GM12864 (cell line): ENCODE results near the gene SUN1.
A peak's percentile ranks its signal among the peaks of the same experiment; 100 is the strongest.

ENCODE experiments used
- DNase-seq: peaks from one replicate; pipeline ENCODE4 v3.0.0-alpha.2; 2011; ENCODE audit warnings: low read depth
- H3K4me3 ChIP-seq: 2 replicates; pipeline ENCODE4 v1.5.1; 2011; ENCODE audit warnings: mild to moderate bottlenecking, low read depth, low read length, control low read depth
- TF ChIP-seq, protein P1 (sequence below): IDR thresholded peaks from 2 replicates; pipeline ENCODE4 v1.5.1; 2011; ENCODE audit warnings: low read depth, mild to moderate bottlenecking, moderate library complexity, low read length, control low read depth, inconsistent platforms; ENCODE audit errors: missing control alignments

The SUN1 gene

DNA sequence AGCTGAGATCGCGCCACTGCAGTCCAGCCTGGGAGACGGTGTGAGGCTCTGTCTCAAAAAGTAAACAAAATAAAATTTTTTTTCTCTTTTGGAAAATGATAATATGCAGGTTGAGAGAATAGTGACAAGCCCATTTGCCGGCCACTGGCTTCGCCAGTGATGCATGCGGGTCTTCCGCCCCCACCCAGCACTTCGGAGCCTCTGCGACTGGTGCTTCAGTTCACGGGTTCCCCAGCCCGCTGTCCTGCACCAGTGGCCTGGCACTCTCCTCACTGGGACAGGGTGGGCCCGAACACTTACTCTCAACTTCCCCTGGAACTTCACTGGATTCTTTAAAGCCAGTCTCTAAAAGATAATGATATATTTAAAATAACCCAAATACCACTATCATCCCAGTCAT, 2.7 kb downstream of the SUN1 start:
- H3K4me3 ChIP-seq: no peak overlapping the region
- DNase-seq: no peak
- TF ChIP-seq, protein P1, sequence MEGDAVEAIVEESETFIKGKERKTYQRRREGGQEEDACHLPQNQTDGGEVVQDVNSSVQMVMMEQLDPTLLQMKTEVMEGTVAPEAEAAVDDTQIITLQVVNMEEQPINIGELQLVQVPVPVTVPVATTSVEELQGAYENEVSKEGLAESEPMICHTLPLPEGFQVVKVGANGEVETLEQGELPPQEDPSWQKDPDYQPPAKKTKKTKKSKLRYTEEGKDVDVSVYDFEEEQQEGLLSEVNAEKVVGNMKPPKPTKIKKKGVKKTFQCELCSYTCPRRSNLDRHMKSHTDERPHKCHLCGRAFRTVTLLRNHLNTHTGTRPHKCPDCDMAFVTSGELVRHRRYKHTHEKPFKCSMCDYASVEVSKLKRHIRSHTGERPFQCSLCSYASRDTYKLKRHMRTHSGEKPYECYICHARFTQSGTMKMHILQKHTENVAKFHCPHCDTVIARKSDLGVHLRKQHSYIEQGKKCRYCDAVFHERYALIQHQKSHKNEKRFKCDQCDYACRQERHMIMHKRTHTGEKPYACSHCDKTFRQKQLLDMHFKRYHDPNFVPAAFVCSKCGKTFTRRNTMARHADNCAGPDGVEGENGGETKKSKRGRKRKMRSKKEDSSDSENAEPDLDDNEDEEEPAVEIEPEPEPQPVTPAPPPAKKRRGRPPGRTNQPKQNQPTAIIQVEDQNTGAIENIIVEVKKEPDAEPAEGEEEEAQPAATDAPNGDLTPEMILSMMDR: no peak

DNA sequence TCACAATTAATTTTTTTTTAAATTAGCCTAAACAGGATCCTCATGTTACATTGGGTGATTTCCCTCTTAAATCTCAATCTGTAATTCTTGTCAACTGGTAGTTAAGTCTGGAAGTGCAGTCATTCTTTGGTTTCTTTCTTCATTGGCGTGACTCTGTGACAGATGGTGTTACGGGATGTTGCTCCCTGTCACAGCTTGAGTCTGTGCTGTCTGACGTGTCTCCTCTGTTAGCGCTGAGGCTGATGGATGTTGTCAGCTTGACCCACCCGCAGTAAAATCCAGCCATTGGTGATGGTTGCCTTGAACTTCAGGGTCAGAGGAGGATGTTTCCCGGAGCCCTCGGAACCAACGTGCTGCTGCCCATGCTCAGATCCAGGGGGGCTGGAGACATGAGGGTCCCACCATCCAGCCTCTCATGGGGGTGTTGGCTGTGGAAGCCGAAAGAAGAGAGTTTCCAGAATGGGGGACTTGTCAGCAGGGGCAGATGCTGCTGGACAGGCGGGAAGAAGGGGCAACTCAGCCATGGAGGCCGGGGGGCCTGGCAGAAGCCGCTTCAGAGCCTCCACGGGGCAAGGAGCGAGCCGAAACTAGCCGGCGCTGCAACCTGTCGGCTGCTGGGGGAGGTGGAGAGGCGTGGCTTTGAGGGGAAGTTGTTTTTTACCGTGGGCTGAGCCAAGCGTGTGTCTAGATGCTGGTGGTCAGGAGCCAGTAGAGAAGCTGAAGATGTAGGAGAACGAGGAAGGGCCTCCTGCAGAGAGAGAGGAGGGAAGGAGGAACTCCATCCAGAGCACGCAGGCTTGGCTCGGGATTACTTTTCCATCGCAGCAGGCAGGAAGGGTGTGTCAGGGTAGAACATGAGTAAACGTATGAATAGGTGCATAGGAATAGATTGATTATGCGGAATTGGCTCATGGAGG, 3.5 kb downstream of the SUN1 start:
- DNase-seq: no peak
- peak overlapping the region; percentile 49 for H3K4me3 ChIP-seq

DNA sequence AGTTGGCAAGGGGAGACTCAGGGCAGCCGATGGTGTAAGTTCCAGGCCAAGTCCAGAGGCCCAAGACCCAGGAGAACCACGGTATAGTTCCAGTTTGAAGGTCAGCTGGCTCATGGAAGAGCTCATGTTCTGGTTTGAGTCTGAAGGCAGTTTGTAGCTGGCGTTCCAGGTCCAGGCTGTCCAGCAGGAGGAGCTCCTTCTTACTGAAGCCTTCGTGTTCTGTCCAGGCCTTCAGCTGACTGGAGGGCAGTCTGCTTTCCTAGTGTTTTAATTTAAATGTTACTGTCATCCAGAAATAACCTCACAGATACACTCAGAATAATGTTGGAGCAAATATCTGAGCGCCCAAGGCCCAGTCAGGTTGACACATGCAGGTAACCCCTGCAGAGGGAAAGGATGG, 4.2 kb downstream of the SUN1 start:
- TF ChIP-seq, protein P1: peak; percentile 26
- no peak for DNase-seq
- H3K4me3 ChIP-seq: no peak overlapping the region

More for the DNA sequence above, 3.5 kb downstream of the SUN1 start:
- TF ChIP-seq, protein P1: no peak

DNA sequence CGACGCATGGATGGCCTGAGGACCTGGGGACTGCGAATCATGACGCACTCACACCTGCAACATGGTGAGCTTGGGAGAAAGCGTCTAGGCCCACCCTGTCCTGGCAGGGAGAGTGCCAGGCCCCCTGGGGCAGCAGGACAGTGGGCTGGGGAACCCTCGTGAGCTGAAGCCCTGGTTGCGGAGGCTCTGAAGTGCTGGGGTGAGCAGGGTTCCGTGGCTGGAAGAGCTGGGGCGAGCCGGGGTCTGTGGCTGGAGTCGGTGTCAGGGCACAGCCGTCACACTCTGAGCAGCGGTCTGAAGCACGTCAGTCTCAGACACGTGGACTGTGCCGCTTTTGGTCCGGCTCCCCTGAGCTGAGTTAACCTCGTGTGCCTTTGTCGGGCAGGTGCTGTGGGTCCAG, 4.7 kb downstream of the SUN1 start:
- H3K4me3 ChIP-seq: no peak overlapping the region
- no peak for DNase-seq
- TF ChIP-seq, protein P1: no peak

DNA sequence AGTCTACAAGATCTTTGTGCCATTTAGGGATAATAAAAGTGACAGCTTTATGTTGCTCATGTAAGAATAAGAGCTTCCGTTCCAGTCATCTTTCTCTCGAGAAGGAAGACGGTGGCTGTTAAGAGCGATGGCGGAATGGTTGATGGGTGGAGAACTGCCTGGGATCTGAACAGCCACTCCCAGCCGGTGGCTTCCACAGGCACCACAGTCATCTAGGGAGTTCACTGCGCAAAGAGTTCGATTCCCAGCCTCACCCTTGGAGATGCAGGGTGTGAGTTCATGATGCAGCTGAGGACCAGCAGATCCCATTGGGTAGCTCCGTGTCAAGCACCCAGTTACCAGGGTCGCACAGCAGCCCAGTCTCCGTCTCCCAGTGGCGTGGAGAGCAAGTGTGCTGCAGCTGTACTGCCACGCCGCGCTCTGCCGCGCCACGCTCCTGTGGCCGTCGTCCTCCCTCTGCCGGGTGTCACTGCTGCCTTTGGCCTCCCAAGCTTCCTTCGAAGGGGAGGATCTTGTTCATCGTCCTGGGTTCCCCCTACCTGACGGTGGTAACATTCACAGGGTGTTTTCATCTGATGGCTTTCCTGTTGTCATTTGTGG, 7.8 kb downstream of the SUN1 start:
- DNase-seq: no peak
- TF ChIP-seq, protein P1: no peak
- no peak overlapping the region for H3K4me3 ChIP-seq

DNA sequence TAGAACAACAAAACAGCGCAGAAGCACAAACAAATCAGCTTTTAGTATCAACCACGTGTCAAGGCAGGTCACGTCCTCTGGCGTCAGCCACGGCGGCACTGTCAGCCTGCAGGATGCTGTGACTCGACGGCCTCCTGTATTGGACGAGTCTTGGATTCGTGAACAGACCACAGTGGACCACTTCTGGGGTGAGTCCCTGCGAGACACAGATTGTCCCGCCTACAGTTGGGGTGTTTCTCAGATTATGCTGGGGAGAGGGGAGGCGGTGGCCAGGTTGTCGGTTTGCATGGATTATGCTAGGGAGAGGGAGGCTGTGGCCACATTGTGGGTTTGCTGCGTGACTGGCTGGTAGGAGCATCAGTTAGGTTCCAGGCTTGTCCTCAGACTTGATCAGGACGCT, 9.7 kb downstream of the SUN1 start:
- no peak for DNase-seq
- TF ChIP-seq, protein P1: no peak
- H3K4me3 ChIP-seq: no peak overlapping the region
